Gastroesophageal sphincter (tissue), 3 donors: Measurements from ENCODE around the gene POLN.

Experiments
- EP300 ChIP-seq: sonication (generic); formaldehyde crosslinking; IDR thresholded peaks from one replicate; pipeline ENCODE4 v1.6.1; 2017; ENCODE audit warnings: antibody characterized with exemption, mild to moderate bottlenecking
- POLR2A ChIP-seq, 2 donors: fragments of 450-650 bp; IDR thresholded peaks; one replicate each; pipeline ENCODE4 v1.6.1; 2017; ENCODE audit warnings: antibody characterized with exemption in 2 of 2, mild to moderate bottlenecking in 2 of 2, moderate library complexity in 1 of 2
- POLR2AphosphoS5 ChIP-seq: sonication (generic); formaldehyde crosslinking; IDR thresholded peaks from one replicate; pipeline ENCODE4 v1.6.1; 2017; ENCODE audit warnings: antibody characterized with exemption
- TF ChIP-seq, protein P1 (sequence below), 4 experiments: fragments of 200-600 bp in 2 of 4; fragments of 450-650 bp in 2 of 4; sonication (generic) in 1 of 4; IDR thresholded peaks; one replicate each; pipeline ENCODE4 v1.5.1; 2017 to 2019; ENCODE audit warnings: antibody characterized with exemption in 4 of 4, mild to moderate bottlenecking in 2 of 4, moderate library complexity in 2 of 4

DNA sequence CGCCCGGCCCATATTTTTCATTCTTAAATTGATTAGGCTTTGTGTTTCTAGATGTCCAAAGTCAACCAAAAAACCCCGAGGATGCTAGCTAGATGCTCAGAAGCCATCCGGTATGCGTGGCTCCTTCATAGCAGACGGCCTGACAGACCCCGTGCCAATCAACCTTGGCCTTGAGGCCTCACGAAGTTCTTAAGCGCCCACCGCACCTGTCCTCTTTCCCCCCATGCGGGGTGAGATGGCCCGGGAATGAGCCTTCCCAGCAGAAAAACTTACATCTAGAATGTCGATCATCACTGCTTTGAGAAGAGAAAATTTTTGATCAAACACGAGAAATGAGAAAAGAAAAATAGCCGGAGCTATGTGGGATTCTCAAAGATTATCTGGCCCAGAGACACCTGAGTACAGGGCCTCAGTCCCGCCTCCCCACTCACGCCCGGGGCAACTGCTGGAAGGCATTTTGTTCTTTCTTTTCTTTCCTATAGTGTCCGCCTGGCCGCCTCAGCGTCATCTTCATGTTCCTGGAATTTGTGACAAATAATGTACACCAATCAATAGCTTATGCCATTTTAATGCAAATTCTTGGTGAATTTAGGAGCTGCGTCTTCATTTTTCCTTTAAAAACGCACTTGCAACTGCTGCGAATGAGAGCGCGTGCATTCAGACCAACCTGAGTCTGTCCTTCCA lies 184.4 kb downstream of the POLN start:
- TF ChIP-seq POLR2AphosphoS5 (no peak), EP300 (no peak), POLR2A (IDR thresholded peaks at IDR 0.05) (no peak)
- TF ChIP-seq, protein P1, sequence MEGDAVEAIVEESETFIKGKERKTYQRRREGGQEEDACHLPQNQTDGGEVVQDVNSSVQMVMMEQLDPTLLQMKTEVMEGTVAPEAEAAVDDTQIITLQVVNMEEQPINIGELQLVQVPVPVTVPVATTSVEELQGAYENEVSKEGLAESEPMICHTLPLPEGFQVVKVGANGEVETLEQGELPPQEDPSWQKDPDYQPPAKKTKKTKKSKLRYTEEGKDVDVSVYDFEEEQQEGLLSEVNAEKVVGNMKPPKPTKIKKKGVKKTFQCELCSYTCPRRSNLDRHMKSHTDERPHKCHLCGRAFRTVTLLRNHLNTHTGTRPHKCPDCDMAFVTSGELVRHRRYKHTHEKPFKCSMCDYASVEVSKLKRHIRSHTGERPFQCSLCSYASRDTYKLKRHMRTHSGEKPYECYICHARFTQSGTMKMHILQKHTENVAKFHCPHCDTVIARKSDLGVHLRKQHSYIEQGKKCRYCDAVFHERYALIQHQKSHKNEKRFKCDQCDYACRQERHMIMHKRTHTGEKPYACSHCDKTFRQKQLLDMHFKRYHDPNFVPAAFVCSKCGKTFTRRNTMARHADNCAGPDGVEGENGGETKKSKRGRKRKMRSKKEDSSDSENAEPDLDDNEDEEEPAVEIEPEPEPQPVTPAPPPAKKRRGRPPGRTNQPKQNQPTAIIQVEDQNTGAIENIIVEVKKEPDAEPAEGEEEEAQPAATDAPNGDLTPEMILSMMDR (IDR thresholded peaks at IDR 0.05), result no peak
